A172 (cell line): ENCODE measurements around the gene ANO2. TPM values are rescaled to one million over a fixed set of nuclear protein-coding genes. Genes with fewer than 3 reads are reported as not detected.
A peak's percentile ranks its signal among the peaks of the same experiment; 100 is the strongest.

Experiments used
- DNase-seq: peaks from one replicate; pipeline ENCODE4 v3.0.0-alpha.2; 2015; ENCODE audit warnings: low spot score
- total RNA-seq: library from RNA; depleted of rRNA; stranded (reverse); fragments of >200 nt; shearing (Covaris generic); gene quantifications from 2 replicates; pipeline ENCODE4 v1.2.3, GENCODE V29; 2014

Gene ANO2
- total RNA-seq, 1 experiment from 2014 or later: 2.1 TPM

DNA sequence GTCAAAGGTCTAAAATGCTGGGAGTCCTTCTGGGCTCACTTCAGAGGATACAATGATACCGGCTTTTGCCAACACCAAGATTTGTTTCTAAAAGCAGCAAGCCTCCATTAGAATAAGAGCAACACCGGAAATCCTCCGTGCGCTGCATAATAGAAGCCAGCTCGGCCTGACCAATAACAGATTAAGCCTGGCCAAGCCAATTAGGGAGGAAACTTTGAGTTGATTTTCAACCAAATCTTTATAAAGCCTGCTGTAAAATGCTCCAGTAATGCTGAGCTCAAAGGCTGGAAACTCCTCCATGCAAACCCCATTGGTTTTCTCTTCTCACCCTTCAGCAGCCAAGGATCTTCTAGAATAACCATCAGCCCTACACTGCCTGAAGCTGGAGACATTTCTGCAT, 363.0 kb downstream of the ANO2 start:
- DNase-seq: no peak

DNA sequence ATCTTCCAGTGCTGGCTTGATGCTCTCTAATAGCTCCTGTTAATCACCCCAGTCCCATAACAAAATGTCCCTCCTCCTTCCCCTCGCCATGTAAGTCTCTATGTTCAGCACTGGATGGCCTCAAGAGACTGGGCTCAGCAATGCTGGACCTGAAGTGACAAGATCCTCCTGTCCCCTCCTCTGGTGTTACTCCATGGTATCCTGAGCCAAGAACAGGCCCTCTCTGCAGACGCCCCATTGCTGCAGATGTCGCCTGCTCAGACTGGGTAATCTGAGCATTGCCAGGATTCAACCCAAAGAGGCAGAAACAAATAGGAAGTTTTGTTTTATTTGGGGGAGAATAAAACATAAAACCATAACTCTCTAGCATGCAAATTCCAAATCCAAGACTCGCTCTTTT, 363.4 kb downstream of the ANO2 start:
- DNase-seq: no peak

DNA sequence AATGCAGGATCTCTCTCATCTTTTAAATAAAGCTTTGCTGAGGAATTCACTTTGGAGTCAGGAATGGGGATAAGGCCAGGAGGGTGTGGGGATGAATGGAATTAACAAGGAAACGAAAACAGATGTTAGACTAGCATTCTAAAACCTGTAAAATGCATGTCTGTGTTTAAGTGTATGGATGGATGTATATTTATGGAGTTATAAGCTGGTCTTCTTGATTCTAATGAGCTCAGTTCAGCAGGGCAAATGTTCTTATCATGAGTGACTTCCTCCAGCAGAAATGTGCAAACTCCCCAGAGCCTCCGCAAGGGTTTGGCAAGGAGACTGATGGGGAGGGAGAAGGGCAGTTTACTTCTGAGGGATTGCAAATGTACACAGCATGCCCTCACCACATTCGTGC, 364.0 kb downstream of the ANO2 start:
- no peak for DNase-seq

DNA sequence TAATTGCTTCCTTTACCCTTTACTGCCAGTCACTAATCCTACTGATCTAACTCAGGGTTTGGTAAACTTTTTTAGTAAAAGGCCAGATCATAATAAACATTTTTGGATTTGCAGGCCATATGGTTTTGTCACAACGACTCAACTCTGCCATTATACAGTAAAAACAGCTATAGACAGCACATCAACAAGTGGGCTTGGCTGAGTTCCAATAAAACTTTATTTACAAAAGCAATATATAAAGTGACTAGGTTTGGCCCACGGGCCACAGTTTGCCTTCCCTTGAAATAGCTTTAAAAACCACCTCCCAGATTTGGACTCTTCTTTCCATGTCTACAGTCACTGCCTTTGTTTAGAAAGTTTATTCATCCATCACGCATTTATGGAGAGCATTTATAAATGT, 366.3 kb downstream of the ANO2 start:
- no peak for DNase-seq

DNA sequence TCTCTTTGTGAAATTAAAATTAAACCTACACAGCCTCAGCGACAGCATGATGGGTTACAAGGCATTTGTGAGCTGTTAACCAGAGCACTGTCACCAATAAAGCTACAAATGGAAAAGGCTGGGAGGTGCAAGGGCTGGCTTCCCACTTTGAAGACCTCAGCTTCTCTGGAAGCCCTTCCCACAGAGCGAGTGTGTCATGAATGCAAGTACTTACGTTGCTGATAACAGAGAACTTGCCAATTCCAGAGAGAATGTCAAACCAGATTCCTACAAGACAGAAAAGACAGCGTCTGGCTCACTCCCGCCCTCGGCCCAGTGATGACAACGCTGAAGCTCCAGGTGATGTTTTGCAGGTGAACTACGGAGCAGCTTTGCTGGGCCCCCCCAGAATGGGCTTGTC, 367.3 kb downstream of the ANO2 start:
- DNase-seq: no peak

DNA sequence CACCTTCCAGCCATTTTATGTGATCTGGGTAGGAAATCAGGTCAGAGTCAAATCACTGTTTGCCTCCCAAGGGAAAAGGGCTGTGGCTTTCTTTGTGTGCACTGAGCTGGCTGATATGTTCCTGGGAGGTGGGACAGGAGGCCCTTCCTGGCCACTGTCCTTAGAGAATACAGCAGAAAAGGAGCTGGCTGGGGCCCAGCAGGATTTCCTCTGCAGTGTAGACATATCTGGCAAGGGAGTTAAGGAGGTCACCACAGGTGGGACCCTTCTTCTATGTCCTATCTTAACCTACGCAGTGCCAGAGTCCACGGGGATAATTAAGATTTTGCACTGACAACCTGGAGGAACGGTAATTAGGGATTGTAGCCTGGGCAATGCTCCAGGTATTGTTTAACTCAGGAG, 367.8 kb downstream of the ANO2 start:
- DNase-seq: no peak

DNA sequence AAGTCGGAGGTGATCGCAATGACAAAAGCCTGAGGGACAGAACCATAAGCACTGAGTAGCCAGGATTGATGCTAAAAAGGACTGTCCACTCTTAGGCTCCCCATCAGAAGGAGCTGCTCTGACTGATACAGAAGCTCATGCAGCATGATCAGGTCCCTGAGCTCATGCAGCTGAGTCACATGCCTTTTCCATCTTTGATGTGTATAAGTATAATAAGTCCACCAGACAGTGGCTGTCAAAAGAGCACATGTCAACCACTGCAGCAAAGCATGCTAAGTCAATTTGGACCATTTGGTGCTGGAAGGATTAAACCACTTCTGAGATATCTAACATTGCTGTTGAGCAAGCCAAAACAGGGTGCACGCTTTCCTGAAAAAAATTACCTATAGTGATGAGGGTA, 369.1 kb downstream of the ANO2 start:
- no peak for DNase-seq

DNA sequence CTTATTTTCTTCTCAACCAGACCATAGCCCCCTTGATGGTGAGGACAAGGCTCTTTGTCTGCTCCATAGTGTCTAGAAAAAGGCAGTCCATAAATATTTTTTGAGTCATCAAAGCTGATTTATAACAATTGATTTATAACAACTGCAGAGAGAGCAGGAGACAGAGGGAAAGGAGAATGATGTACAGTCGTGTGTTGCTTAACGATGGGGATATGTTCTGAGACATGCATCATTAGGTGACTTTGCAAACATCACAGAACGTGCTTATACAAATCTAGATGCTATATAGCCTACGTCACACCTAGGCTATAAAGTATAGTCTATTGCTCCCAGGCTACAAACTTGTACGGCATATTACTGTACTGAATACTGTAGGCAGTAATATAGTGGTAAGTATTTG, 369.8 kb downstream of the ANO2 start:
- no peak for DNase-seq

DNA sequence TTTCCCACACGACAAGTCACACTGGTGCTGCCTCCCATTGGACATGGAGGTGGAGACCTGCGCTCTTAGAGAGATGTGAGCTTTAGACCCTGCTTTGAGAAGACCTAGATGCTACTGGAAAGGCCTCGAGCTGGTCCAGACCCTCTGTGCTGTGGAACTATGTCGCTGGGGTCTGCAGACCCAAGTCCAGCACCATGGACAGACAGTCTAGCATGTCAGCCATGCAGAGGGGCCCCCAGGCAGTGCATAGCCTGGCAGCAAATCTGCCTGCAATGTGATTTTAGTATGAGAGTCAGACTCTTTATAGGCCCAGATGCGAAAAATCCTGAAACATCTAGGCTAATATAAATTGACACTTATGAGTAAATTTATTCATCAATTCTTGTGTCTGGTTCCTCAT, 371.7 kb downstream of the ANO2 start:
- DNase-seq: no peak

DNA sequence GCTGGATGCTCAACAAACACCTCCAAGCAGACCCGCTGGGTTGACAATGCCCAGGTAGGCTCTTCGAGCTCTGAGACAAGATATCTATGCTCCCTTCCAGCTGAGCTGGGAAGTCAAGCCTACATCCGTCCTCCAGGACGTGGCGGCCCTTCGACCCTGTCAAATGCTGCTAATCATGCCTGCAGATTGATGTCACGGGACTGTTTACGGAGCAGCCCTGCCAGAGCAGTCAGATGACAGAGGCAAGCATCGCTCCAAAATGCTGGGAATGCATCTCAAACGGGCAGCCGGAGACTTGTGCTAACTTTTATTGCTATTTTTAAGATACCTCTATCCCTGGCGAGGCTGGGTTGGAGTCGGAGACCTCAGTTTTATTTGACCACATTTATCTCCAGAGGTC, 373.9 kb downstream of the ANO2 start:
- DNase-seq: no peak

DNA sequence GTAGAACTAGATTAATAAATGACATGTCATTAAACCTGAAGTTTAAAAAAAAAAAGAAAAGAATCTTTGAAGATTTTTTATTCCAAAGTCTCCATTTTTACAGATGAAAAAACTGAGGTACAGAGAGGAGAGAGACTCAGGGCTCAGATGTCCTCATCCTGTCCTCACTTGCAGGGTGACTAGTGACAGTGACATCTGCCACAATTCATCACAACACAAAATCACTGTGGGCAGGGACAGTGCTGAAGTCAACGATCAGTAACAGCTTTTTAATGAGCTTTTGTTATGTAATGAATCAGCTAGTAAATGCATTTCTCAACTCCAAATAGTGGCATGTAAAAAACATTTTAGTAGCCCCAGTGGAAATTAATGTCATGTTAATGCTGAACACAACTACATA, 374.6 kb downstream of the ANO2 start:
- no peak for DNase-seq

DNA sequence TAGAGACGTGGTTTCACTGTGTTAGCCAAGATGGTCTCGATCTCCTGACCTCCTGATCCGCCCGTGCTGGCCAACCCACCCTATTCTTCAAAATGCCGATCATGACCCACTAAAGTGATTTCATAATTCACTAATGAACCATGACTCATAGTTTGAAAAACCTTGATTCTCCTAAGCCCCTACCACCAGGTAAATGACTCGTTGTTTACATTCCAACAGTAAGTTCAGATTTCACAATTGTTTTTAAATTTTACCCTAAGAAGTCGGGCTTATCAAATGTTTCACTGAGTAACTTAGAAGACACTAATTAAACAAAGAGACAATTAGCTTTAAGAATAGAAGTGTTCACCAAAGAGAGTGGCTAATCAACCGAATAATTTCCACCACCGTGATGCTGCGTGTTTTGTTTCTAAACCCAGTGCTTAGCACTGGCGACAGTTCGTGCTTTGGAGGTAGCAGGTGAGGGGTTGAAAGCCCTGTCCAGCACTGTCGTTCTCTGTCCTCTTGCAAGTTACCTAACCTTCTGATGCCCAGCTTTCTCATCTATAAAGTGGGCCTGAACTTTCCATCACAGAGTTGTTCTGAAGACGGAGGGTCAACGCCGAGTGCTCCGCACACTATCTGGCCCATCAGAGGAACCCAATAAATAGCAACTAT, 376.6 kb downstream of the ANO2 start:
- no peak for DNase-seq

DNA sequence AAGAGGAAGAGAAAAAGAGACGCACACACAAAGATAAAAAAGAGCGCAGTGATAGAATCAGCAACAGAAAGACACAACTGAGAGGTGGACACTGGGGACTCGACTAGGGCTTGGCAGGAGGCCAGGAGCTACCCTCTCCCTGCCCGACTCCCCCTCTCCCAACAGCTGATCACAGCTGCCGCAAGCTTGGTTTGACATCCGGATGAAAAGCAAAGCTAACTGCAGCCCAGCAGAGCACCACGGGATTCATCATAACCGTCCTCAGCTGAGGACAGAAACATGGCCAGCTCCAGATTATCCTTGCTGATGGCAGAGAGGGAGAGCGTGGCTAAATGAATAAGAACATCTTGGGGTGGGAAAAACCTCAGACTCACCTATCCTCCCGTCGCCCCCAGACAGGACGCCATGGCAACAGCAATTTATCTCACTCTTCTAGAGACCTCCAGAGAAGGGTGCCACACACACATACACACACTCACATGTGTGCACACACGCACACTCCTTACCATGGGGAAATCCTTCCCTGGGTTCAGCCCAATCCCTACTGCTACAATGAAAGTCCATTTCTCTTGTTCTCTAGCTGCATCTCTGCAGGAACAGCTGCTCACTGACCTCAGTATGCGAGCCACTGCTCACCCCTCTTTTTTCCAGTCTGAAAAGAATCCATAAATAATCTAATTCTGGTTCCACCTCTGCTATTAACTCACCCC, 377.9 kb downstream of the ANO2 start:
- DNase-seq: no peak

DNA sequence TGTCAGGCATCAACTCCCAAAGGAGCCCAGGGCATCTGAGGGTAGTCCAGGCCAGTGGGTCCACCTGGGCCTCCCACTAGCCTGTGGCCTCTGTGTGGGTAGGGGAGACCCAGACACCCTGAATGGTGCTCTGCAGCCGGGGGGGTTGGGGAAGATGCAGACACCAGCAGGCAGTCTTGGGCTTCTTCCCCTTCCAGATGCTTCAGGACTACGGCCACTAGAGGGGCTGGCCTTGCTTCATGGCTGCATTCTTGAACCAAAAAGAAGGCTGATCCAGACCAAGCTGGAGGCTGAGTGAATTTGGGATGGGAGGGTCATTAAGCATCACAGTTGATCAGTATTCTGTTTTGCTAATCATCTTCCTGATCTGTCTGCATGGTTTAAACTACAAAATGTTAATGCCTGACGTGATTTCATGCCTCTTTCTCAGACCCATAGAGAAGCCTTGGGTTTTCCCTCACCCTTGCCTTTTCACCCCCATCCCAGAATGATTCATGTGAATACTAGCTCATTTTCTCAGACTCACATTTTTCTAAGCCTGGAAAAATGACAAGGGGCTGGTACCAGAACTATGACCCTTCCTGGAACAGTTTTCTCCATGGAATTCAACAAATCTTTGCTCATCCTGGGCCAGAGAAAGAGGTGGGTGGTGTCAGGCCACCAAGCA, 379.0 kb downstream of the ANO2 start:
- DNase-seq: no peak

DNA sequence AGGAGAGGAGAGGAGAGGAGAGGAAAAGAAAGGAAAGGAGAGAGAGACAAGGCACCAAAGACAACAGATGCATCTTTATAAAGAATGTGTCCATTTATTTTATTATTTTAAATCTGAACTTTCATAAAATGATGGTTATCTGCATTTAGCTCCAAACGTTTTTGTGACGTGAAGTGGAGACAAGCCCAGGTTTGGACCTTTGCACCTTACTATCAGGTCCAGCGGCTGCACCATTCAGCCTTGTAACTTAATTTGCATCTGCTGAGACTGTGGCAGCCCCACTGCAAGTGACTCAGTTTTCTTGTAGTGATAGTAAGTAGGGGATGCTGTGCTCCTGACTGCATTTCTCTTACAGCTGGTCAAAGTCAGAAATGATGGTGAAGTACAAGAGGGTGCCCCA, 382.5 kb downstream of the ANO2 start:
- no peak for DNase-seq

DNA sequence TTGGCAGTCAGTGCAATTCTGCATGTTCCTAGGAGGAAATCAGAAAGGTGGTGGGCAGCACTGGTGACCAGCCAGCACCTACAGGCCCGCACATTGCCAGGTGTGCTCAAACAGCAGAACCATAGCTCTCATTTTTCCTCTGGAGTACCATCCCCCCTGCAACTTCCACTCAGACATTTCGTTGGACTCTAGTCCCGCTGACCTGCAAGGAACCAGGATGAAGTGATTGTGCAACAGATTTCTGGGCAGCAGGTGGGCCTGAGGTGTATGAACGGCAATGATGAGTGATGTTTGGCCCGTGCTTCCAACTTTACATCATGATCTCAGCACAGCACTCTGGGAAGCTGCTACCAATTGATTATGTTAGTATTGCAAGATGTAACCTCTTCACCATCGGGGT, 383.2 kb downstream of the ANO2 start:
- DNase-seq: no peak

DNA sequence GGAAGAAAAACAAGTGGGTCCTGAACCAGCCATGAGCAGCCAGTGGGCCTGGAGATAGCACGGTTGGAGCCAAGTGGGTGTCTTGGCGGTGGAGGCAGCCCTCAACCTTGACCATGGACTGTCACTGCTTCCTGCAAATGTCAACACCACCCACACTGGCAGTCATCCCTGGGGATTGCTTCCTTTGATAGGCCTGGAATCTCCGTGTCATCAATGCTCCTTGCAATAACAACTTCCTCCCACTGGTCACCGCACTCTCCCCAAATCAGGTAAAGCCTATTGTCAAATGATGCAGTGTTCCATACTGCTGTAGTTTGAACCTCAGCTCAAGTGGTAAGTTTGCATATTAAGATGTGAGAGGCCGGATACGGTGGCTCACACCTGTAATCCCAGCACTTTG, 384.0 kb downstream of the ANO2 start:
- DNase-seq: no peak

DNA sequence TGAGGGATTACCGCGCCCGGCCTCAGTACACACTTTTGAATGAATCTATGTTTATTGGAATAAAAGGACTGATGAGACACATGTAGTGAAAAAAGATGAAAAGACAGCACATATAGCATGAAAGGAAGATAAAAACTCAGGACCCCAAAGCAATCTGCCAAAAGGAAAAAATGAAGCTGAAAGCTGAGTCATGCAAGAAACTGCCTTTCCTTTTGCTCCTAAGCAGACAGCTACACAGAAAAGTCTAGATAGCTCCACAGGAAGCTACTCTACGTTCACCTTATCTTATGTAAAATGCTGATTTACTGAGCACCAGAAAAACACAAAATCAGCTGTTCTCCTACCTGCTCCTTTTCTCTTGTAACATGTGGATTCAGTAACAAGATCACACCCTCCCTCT, 384.8 kb downstream of the ANO2 start:
- no peak for DNase-seq

DNA sequence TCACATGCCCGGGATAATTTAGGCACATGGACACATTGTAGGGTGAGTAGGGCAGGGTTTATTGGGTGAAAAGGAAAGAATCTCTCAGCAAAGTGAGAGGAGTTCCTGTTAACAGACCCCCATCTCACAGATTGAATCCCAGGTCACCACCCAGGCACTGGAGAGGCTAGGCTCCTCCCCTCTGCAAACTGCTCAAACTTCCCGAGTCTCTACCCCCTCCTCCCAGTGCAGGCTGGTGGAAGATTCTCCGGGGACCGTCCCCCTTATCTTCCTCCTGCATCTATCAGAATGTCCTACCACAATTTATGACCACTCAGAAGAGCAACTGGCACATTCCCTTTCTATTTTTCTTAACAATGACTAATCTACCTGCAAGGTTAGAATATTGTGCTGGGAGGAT, 387.2 kb downstream of the ANO2 start:
- no peak for DNase-seq

DNA sequence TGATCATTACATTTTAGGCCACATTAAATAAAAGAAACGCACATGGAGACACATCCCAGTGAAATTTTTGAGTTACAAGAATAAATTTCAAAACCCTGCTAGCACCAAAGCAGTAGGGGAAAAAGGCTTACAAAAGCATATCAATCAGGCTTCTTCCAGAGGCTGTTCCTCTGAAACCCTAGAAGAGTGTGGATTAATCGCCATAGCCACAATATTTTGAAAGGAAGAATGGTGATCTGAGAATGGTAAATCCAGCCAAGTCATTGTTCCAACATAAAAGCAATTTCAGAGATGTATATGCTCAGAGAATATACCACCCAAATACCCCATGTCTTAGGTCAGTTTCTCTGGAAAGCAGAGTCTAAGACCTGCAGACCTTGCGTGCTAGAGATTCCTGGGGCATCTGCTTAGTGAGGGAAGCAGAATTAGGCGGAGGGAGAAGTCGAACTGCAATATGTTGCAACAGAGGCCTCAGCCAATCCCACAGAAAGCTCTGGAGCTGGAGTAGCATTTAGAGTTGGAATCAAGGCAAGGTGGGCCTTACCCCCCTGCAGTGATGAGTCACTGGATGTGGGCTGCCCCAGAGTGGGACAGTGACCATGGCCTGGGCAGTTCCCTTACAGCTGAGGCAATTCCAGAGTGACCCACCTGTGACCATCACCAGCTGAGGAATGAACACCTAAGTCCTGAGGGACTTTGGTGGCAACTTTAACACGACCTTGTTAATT, 387.9 kb downstream of the ANO2 start:
- DNase-seq: no peak

DNA sequence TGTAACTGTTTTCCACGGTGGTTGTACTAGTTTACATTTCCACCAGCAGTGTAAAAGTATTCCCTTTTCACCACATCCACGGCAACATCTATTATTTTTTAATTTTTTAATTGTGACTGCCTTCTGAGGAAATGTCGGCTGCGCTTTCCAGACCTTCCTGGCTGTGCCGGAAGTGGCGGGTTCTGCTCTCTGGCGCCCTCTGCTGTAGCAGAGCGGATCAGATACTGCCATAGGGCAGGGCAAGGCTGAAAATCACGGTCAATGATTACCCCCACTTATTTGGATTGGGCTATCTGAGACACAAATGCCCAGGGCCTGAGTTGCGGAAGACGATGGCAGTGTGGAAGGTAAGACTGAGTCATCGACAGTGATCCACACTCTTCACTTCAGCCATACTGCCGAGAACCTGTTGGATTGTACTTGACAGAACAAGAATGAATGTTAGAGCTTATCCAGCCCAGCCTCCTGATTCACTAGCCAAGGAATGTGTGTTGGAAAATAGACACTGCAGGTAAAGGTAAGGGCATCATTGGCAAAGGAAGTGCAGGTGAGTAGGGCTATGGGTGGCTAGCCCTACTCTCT, 388.9 kb downstream of the ANO2 start:
- DNase-seq: no peak

DNA sequence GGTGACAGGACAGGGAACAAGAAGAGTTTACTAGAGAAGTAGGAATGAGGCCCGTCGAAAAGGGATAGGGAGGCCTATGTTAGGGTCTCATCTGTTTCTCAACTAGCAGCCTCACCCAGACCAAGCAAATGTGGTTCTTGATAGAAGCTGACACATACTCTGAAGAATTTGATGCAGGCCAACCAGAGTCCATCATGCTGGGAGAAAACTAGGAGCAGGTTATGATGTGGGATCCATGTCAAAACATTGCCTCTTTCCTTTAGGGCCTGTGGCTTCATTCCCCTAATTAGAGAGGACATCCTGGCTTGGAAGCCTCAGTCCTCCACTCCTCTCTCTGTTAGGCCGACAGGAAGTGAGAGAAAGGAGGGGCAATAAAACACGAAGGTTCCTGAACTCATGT, 390.3 kb downstream of the ANO2 start:
- DNase-seq: peak; percentile 21
